Measurements from ENCODE around the gene TGM2.

GRCh38 chr20:38202982-38203293, 37.9 kb upstream of the TGM2 start:
- no peak for TF ChIP-seq CTCF (IDR thresholded peaks at IDR 0.05)
- TF ChIP-seq POLR2A (IDR thresholded peaks at IDR 0.05): no peak
